AG09319 (cell line): ENCODE data around the gene HSPB8.

Experiments used
- DNase-seq: peaks from one replicate; pipeline ENCODE4 v3.0.0-alpha.2; 2010; ENCODE audit warnings: low read depth; ENCODE audit errors: extremely low read depth
- CTCF ChIP-seq: IDR thresholded peaks from 2 replicates; pipeline ENCODE4 v1.5.1; 2011; ENCODE audit warnings: low read depth, mild to moderate bottlenecking, inconsistent platforms, low read length, moderate library complexity

The HSPB8 gene

DNA sequence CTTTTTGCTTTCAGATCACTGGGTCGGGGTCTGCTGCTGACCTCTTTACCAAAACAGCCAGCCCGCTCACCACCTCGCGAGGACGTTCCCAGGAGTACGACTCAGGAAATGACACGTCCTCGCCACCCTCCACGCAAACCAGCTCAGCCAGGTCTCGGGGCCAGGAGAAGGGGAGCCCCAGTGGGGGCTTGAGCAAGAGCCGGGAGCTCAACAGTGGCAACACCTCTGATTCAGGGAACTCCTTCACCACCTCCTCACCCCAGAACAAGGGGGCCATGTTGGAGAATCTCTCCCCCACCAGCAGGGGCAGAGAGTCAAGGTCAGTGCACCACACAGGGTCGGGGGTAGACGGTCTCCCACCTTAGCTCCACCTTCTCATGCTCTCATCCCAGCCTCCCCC lies 33.4 kb upstream of the HSPB8 start:
- DNase-seq, result no peak
- TF ChIP-seq CTCF, result no peak

- TF ChIP-seq CTCF, result no peak
Measured at GRCh38 chr12:119147847-119148448, 30.8 kb upstream of the HSPB8 start.

GRCh38 chr12:119149270-119149669 lies 29.5 kb upstream of the HSPB8 start:
- TF ChIP-seq CTCF, result no peak
- no peak for DNase-seq

More at GRCh38 chr12:119147847-119148448, 30.8 kb upstream of the HSPB8 start:
- no peak for DNase-seq

GRCh38 chr12:119151445-119152026 lies 27.2 kb upstream of the HSPB8 start:
- no peak for TF ChIP-seq CTCF

DNA sequence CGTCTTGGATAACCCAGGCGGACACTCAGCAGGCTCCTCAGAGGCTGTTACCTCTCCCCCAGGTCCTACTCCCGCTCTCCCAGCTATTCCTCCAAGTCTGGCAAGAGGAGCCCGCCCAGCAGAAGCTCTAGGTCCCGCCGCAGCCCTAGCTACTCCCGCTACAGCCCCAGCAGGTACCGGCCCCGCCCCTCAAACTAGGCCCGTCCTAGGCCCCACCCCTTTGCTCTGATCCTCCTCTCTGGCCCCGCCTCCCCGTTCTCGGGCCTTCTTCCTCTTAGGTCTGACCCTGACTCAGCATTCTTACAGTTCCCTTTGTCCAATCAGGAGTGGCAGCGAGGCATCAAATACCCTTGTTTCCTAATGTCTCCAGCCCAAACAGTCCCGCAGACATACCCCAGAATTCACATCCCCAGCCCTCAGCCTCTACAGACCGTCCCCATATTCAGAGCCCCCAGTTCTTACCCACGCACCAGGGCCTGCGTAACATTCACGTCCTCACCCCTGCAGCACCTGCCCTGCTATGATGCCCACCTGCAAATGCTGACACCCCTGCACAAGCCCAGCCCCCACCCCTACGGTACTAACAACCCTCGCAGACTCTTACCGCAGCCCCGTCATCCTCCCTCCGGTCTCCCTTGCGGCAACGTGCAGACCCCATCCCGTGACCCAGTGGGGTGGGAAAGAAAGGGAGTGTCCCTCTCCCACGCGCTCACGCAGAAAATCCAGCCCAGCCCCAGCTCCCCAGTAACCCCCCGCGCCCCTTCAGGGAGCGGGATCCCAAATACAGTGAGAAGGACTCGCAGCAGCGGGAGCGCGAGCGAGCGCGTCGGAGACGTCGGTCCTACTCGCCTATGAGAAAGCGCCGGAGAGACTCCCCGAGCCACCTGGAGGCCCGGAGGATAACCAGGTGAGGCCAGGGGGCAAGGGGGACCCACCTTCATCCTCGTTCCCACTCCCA lies 25.0 kb upstream of the HSPB8 start:
- TF ChIP-seq CTCF, result no peak
- no peak for DNase-seq

More at GRCh38 chr12:119151445-119152026, 27.2 kb upstream of the HSPB8 start:
- no peak for DNase-seq

- TF ChIP-seq CTCF, result no peak
- DNase-seq, result no peak
Measured at GRCh38 chr12:119154435-119154818, 24.3 kb upstream of the HSPB8 start.

DNA sequence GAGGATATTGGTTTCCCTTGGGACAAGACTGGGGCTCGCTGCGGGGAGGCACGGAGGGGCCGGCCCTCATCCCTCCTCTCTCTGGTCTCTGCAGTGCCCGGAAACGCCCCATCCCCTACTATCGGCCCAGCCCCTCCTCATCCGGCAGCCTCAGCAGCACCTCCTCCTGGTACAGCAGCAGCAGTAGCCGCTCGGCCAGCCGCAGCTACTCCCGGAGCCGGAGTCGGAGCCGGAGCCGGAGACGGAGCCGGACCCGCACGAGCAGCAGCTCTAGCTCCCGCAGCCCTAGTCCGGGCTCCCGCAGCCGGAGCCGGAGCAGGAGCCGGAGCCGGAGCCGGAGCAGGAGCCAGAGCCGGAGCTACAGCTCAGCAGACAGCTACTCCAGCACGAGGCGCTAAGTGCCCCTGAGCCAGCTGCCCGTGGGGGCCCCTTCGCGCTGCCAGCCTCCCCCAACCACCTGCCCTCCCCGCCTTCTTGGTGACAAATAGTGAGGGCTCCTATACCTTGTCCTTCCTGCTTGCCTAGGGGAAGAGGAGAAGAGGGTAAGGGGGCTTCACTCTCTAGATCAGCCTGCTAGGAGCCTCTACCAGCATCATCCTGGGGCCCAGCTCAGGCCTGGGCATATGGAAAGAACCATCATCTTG lies 22.2 kb upstream of the HSPB8 start:
- no peak for TF ChIP-seq CTCF
- no peak for DNase-seq
